Stomach smooth muscle (tissue), 2 donors: ENCODE measurements around the gene ZBTB7C.

Source experiments
- H3K27ac ChIP-seq: one replicate; pipeline ENCODE4 v1.7.0; 2013; ENCODE audit warnings: mild to moderate bottlenecking, low read length, inconsistent platforms
- H3K27me3 ChIP-seq, 2 donors: one replicate each; pipeline ENCODE4 v1.7.0; 2013; ENCODE audit warnings: low read length in 2 of 2; ENCODE audit not compliant: insufficient read depth in 2 of 2, control insufficient read depth in 1 of 2
- H3K36me3 ChIP-seq, 2 donors: one replicate each; pipeline ENCODE4 v1.7.0; 2013; ENCODE audit warnings: low read length in 2 of 2; ENCODE audit not compliant: control insufficient read depth in 2 of 2, insufficient read depth in 2 of 2
- H3K4me1 ChIP-seq: one replicate; pipeline ENCODE4 v1.7.0; 2013; ENCODE audit warnings: low read length; ENCODE audit not compliant: control insufficient read depth, insufficient read depth
- H3K4me3 ChIP-seq, 2 donors: one replicate each; pipeline ENCODE4 v1.7.0; 2013; ENCODE audit warnings: low read length in 2 of 2
- H3K9ac ChIP-seq, 2 donors: one replicate each; pipeline ENCODE4 v1.7.0; 2013; ENCODE audit warnings: low read length in 2 of 2, mild to moderate bottlenecking in 1 of 2
- H3K9me3 ChIP-seq, 2 donors: one replicate each; pipeline ENCODE4 v1.7.0; 2013; ENCODE audit warnings: low read length in 2 of 2; ENCODE audit not compliant: control insufficient read depth in 2 of 2
- donor health status: healthy.
- donor health status: Pancreatic carcinoma.

ZBTB7C gene

GRCh38 chr18:48202006-48202348, 207.2 kb downstream of the ZBTB7C start:
- no peak overlapping the region for H3K4me3 ChIP-seq
- no peaks in the 10 kb centered on the region for H3K4me1 ChIP-seq
- no peak overlapping the region for H3K9ac ChIP-seq
- no peak overlapping the region for H3K27ac ChIP-seq
- peaks cover 2 to 3% of the 10 kb centered on the region in 2 donors for H3K27me3 ChIP-seq
- H3K36me3 ChIP-seq = no peaks in the 10 kb centered on the region
- no peaks in the 10 kb centered on the region for H3K9me3 ChIP-seq

GRCh38 chr18:48201337-48202005, 207.7 kb downstream of the ZBTB7C start:
- Histone ChIP-seq H3K9me3 (no peaks in the 10 kb centered on the region), H3K4me1 (no peaks in the 10 kb centered on the region), H3K9ac (no peak overlapping the region), H3K36me3 (no peaks in the 10 kb centered on the region), H3K27ac (no peak overlapping the region), H3K27me3 (peaks cover 2 to 3% of the 10 kb centered on the region in 2 donors), H3K4me3 (no peak overlapping the region)

- Histone ChIP-seq H3K27me3 (peaks cover 2 to 3% of the 10 kb centered on the region in 2 donors), H3K9ac (no peak overlapping the region), H3K9me3 (no peaks in the 10 kb centered on the region), H3K4me1 (no peaks in the 10 kb centered on the region), H3K36me3 (no peaks in the 10 kb centered on the region), H3K4me3 (no peak overlapping the region), H3K27ac (no peak overlapping the region)
Observed at GRCh38 chr18:48200631-48201336, 208.4 kb downstream of the ZBTB7C start.

- Histone ChIP-seq H3K9ac (no peak overlapping the region), H3K9me3 (no peaks in the 10 kb centered on the region), H3K27ac (no peak overlapping the region), H3K36me3 (no peaks in the 10 kb centered on the region), H3K4me1 (peaks cover 4% of the 10 kb centered on the region), H3K4me3 (no peak overlapping the region), H3K27me3 (peaks cover 1 to 2% of the 10 kb centered on the region in 2 donors)
Observed at GRCh38 chr18:48199399-48199798, 209.8 kb downstream of the ZBTB7C start.

- H3K9me3 ChIP-seq = no peaks in the 10 kb centered on the region
- peaks cover 0 to 2% of the 10 kb centered on the region in 2 donors for H3K27me3 ChIP-seq
- no peak overlapping the region for H3K27ac ChIP-seq
- H3K4me1 ChIP-seq = peaks cover 16% of the 10 kb centered on the region
- no peaks in the 10 kb centered on the region for H3K36me3 ChIP-seq
- H3K9ac ChIP-seq = no peak overlapping the region
- no peak overlapping the region for H3K4me3 ChIP-seq
Observed at GRCh38 chr18:48197819-48198218, 211.4 kb downstream of the ZBTB7C start.

- H3K4me1 ChIP-seq = peaks cover 16% of the 10 kb centered on the region
- H3K9me3 ChIP-seq = no peaks in the 10 kb centered on the region
- no peaks in the 10 kb centered on the region for H3K36me3 ChIP-seq
- no peak overlapping the region for H3K27ac ChIP-seq
- no peak overlapping the region for H3K9ac ChIP-seq
- H3K27me3 ChIP-seq = peaks cover 0 to under 1% of the 10 kb centered on the region in 2 donors
- H3K4me3 ChIP-seq = no peak overlapping the region
Observed at GRCh38 chr18:48195787-48196186, 213.4 kb downstream of the ZBTB7C start.

GRCh38 chr18:48194591-48195181, 214.5 kb downstream of the ZBTB7C start:
- no peaks in the 10 kb centered on the region for H3K27me3 ChIP-seq
- no peak overlapping the region for H3K4me3 ChIP-seq
- H3K9me3 ChIP-seq = no peaks in the 10 kb centered on the region
- no peaks in the 10 kb centered on the region for H3K36me3 ChIP-seq
- no peak overlapping the region for H3K9ac ChIP-seq
- H3K27ac ChIP-seq = no peak overlapping the region
- peaks cover 16% of the 10 kb centered on the region for H3K4me1 ChIP-seq

GRCh38 chr18:48193521-48194492, 215.4 kb downstream of the ZBTB7C start:
- no peaks in the 10 kb centered on the region for H3K9me3 ChIP-seq
- peaks cover 16% of the 10 kb centered on the region for H3K4me1 ChIP-seq
- no peak overlapping the region for H3K9ac ChIP-seq
- no peaks in the 10 kb centered on the region for H3K36me3 ChIP-seq
- H3K27me3 ChIP-seq = no peaks in the 10 kb centered on the region
- H3K4me3 ChIP-seq = no peak overlapping the region
- no peak overlapping the region for H3K27ac ChIP-seq

GRCh38 chr18:48192542-48192941, 216.6 kb downstream of the ZBTB7C start:
- Histone ChIP-seq H3K9me3 (no peaks in the 10 kb centered on the region), H3K27me3 (no peaks in the 10 kb centered on the region), H3K9ac (no peak overlapping the region), H3K4me1 (peaks cover 16% of the 10 kb centered on the region), H3K36me3 (no peaks in the 10 kb centered on the region), H3K4me3 (no peak overlapping the region), H3K27ac (no peak overlapping the region)

- Histone ChIP-seq H3K4me1 (peaks cover 20% of the 10 kb centered on the region), H3K27me3 (no peaks in the 10 kb centered on the region), H3K9me3 (no peaks in the 10 kb centered on the region), H3K9ac (no peak overlapping the region), H3K27ac (no peak overlapping the region), H3K4me3 (no peak overlapping the region), H3K36me3 (no peaks in the 10 kb centered on the region)
Observed at GRCh38 chr18:48191494-48191893, 217.7 kb downstream of the ZBTB7C start.
